PC-3 (cell line): ENCODE results near the gene GPSM3.

Source experiments
- EZH2 ChIP-seq: fragments of 300-600 bp; sonication (generic); IDR thresholded peaks from one replicate; pipeline ENCODE4 v1.6.1; 2017; ENCODE audit warnings: antibody characterized with exemption, mild to moderate bottlenecking, low read length; ENCODE audit not compliant: unreplicated experiment
- EZH2phosphoT487 ChIP-seq: fragments of 300-600 bp; sonication (generic); IDR thresholded peaks from 2 replicates; pipeline ENCODE4 v1.6.1; 2018; ENCODE audit warnings: mild to moderate bottlenecking, antibody characterized with exemption, low read length, borderline replicate concordance
- TF ChIP-seq, protein P1 (sequence below): fragments of 300-600 bp; sonication (generic); conservative IDR thresholded peaks from 2 replicates; pipeline ENCODE4 v1.5.1; 2017; ENCODE audit warnings: antibody characterized with exemption, low read depth, mild to moderate bottlenecking, low read length

DNA sequence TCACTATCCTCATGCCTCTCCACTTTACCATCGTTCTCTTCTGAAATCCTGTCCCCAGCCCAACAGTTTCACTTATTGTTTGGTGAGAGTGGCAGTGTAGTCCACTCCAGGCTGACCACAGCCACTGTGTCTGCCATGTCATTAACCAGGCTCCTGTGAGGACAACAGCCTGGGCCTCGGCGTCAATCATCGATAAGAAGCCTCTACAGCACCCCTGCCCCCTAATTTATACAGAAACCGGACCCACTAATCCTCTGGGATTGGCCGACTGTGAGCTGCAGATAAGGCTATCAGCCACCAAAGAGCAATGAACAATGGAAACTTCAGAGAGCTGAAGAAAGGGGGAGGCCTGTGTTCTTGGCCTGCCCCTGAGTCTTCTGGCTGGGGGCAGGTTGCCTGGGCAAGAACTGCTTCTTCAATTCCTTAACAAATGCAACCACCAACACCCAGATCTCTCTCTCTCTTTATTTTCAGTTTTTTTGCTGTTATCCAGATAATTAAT is 24.6 kb downstream of the GPSM3 start:
- TF ChIP-seq, protein P1, sequence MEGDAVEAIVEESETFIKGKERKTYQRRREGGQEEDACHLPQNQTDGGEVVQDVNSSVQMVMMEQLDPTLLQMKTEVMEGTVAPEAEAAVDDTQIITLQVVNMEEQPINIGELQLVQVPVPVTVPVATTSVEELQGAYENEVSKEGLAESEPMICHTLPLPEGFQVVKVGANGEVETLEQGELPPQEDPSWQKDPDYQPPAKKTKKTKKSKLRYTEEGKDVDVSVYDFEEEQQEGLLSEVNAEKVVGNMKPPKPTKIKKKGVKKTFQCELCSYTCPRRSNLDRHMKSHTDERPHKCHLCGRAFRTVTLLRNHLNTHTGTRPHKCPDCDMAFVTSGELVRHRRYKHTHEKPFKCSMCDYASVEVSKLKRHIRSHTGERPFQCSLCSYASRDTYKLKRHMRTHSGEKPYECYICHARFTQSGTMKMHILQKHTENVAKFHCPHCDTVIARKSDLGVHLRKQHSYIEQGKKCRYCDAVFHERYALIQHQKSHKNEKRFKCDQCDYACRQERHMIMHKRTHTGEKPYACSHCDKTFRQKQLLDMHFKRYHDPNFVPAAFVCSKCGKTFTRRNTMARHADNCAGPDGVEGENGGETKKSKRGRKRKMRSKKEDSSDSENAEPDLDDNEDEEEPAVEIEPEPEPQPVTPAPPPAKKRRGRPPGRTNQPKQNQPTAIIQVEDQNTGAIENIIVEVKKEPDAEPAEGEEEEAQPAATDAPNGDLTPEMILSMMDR: no peak
- TF ChIP-seq EZH2: no peak
- no peak for TF ChIP-seq EZH2phosphoT487
